ENCODE data around the gene CCZ1. TPM values are rescaled to one million over a fixed set of nuclear protein-coding genes. Genes with fewer than 3 reads are reported as not detected.
"Not testable (repeated sequence)": the region's sequence is repeated elsewhere in the genome, so short reads cannot be mapped to it uniquely, and the experiment has no call there.

CCZ1 gene
- total and polyA plus RNA-seq, 2 of the 8 experiments (the other 6 are each of a cell fraction or from before 2014, with no cell fraction given) = 56.3 to 150 TPM

DNA sequence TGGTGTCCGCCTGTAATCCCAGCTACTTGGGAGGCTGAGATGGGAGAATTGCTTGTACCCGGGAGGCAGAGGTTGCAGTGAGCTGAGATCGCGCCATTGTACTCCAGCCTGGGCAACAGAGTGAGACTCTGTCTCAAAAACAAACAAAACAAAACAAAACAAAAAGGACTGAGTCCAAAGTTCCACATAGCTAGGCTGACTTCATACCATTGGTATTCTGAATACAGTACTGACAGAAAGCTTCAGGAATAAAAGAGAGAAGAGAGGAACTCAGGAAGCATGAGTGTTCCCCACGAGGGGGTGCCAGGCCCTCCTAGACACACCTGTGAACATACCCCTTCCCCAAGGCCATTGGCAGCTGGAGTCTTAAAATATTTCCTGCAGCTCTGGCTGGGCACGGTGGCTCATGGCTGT lies 29.6 kb upstream of the CCZ1 start:
- H3K18ac ChIP-seq (ENCODE audit: extremely low read depth, low read length); H3K4ac ChIP-seq (replicated peaks; ENCODE audit: insufficient read length, low read depth, low read length); H2BK5ac ChIP-seq (ENCODE audit: low read depth, low read length); H3K27ac ChIP-seq (ENCODE audit: low read depth, low read length); H4K5ac ChIP-seq (ENCODE audit: insufficient read length, low read depth, low read length); H3K4me3 ChIP-seq (ENCODE audit: extremely low read depth in 1 of 4, insufficient read depth in 2 of 4, low read depth in 3 of 4, low read length in 4 of 4); H4K20me1 ChIP-seq (replicated peaks in 1 of 2; ENCODE audit: control insufficient read depth in 1 of 2, insufficient read depth in 2 of 2, low read length in 2 of 2); H2AFZ ChIP-seq (ENCODE audit: low read length); POLR2A ChIA-PET (ENCODE audit: partially characterized antibody); FAIRE-seq; H4K91ac ChIP-seq (replicated peaks; ENCODE audit: insufficient read length, low read length); DNase-seq (ENCODE audit: low read depth in 1 of 2, low spot score in 2 of 2); H3K23ac ChIP-seq (ENCODE audit: insufficient read length); H2BK20ac ChIP-seq (ENCODE audit: low read length); H3K79me1 ChIP-seq (ENCODE audit: low read depth, low read length); H3K36me3 ChIP-seq (ENCODE audit: control insufficient read depth in 2 of 4, insufficient read depth in 4 of 4, low read length in 3 of 4); H3K4me1 ChIP-seq (replicated peaks in 1 of 4; ENCODE audit: control insufficient read depth in 3 of 4, insufficient read depth in 4 of 4, low read length in 3 of 4); H3K56ac ChIP-seq (replicated peaks; ENCODE audit: insufficient read length, low read depth, low read length); H3K23me2 ChIP-seq (ENCODE audit: low read depth, low read length); H3K9me3 ChIP-seq (ENCODE audit: insufficient read depth in 2 of 2, low read depth in 1 of 2, low read length in 1 of 2); H3K14ac ChIP-seq (ENCODE audit: insufficient read length); H2BK12ac ChIP-seq (ENCODE audit: low read depth, low read length); H2BK120ac ChIP-seq (replicated peaks; ENCODE audit: low read depth, low read length); H2AK5ac ChIP-seq (ENCODE audit: low read depth, low read length); H2BK15ac ChIP-seq (ENCODE audit: low read length); H3K27me3 ChIP-seq (replicated peaks in 1 of 4; ENCODE audit: control insufficient read depth in 3 of 4, extremely low read depth in 1 of 4, insufficient read depth in 3 of 4, low read length in 3 of 4); H3K9ac ChIP-seq (replicated peaks in 1 of 4; ENCODE audit: extremely low read depth in 1 of 4, low read depth in 3 of 4, low read length in 3 of 4); H3K79me2 ChIP-seq (ENCODE audit: control insufficient read depth in 1 of 2, insufficient read depth in 2 of 2, low read length in 2 of 2); H4K8ac ChIP-seq (ENCODE audit: extremely low read depth, insufficient read depth, low read length); H3K4me2 ChIP-seq (ENCODE audit: insufficient read depth in 1 of 2, low read depth in 2 of 2, low read length in 2 of 2): not testable (repeated sequence)
- WGBS, 2 experiments (ENCODE audit: extremely low coverage in 1 of 2, insufficient coverage in 1 of 2, insufficient read length in 1 of 2, insufficient replicate concordance in 2 of 2, low coverage in 1 of 2, low lambda C conversion rate in 2 of 2, missing lambda C conversion rate in 1 of 2) = 83% methylated on average over 6 of the region's 6 CpGs; no CpG with 5 or more reads in 1 of the 2 experiments
- CTCF ChIA-PET (ENCODE audit: partially characterized antibody) = interaction anchor here (0.6 to 1.3 kb wide), 6 partner anchors 13 to 649 kb away, joined by 3 to 4 read pairs (median 3); no protein-coding TSS in a partner anchor

Measured in H1 (cell line).